Activated CD4-positive, alpha-beta memory T cell treated with anti-CD3 and anti-CD28 coated beads for 36 hours (primary cell): ENCODE results near the gene PACS1. TPM values are rescaled to one million over a fixed set of nuclear protein-coding genes. Genes with fewer than 3 reads are reported as not detected.
A peak's percentile ranks its signal among the peaks of the same experiment; 100 is the strongest.
"Not testable (repeated sequence)": the region's sequence is repeated elsewhere in the genome, so short reads cannot be mapped to it uniquely, and the experiment has no call there.

Experiments used
- CTCF ChIA-PET: fragments of 350-600 bp; sonication (Branson Sonifier 250); formaldehyde crosslinking; loops from one replicate; lab custom pipeline; 2021; ENCODE audit warnings: antibody characterized with exemption, inconsistent platforms; lab: Charles Lee
- POLR2A ChIA-PET: fragments of 350-600 bp; sonication (Branson Sonifier 250); formaldehyde crosslinking; loops from one replicate; lab custom pipeline; 2021; ENCODE audit warnings: antibody characterized with exemption; lab: Charles Lee
- DNase-seq: peaks from one replicate; pipeline ENCODE4 v3.0.0-alpha.2; 2020
- H3K27ac Mint-ChIP-seq: one replicate; pipeline ENCODE4 v1.8.0; 2021; ENCODE audit warnings: mixed read lengths
- H3K27me3 Mint-ChIP-seq: one replicate; pipeline ENCODE4 v1.8.0; 2021; ENCODE audit warnings: mixed read lengths
- H3K36me3 Mint-ChIP-seq: one replicate; pipeline ENCODE4 v1.8.0; 2021; ENCODE audit warnings: mixed read lengths
- H3K4me1 Mint-ChIP-seq: one replicate; pipeline ENCODE4 v1.8.0; 2021; ENCODE audit warnings: low read depth, mixed read lengths
- H3K4me3 Mint-ChIP-seq: one replicate; pipeline ENCODE4 v1.8.0; 2021; ENCODE audit warnings: mild to moderate bottlenecking, mixed read lengths
- H3K9me3 Mint-ChIP-seq: one replicate; pipeline ENCODE4 v1.8.0; 2021; ENCODE audit warnings: mixed read lengths
- intact Hi-C: fragments of 100-400 bp; cut with micrococcal nuclease; formaldehyde crosslinking; loops from one replicate; pipeline ENCODE4 v1.15.1; 2023
- total RNA-seq, 2 experiments: library from RNA; stranded (reverse); gene quantifications; one replicate each; pipeline ENCODE4 v1.2.3, GENCODE V29; 2021

PACS1 gene
- total RNA-seq, 2 experiments from 2014 or later, result 82.0 to 84.1 TPM

GRCh38 chr11:66248903-66249302 lies 178.8 kb downstream of the PACS1 start:
- CTCF ChIA-PET, result no interaction called here
- POLR2A ChIA-PET, result no interaction called here
- Mint-ChIP-seq H3K9me3 (no peaks in the 10 kb centered on the region), H3K27me3 (no peaks in the 10 kb centered on the region), H3K4me3 (no peak overlapping the region), H3K27ac (no peak overlapping the region), H3K36me3 (peaks cover 8% of the 10 kb centered on the region), H3K4me1 (no peaks in the 10 kb centered on the region)
- no peak for DNase-seq
- intact Hi-C loops, result no loop called here

DNA sequence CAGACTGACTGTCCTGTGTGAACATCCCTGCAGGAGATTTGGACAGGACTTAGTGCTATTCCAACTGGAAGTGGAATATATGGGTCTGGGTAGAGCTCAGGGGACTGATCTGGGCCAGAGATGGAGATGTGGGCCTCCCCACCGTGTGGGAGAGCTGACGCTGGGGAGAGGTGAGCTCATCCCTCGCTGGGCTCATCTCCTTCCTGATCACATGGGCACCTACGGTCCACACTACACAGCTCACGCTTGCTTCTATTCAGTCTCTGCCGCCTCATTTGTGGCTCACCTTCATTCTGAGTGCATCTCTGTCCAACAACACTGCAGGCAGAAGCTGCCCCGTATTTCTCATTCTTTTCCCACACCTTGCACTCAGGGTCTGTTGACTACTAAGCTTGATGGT lies 181.7 kb downstream of the PACS1 start:
- H3K27ac Mint-ChIP-seq, result no peak overlapping the region

GRCh38 chr11:66253081-66253480 lies 183.0 kb downstream of the PACS1 start:
- H3K27me3 Mint-ChIP-seq, POLR2A ChIA-PET, H3K9me3 Mint-ChIP-seq, CTCF ChIA-PET, H3K27ac Mint-ChIP-seq, intact Hi-C loops, H3K4me3 Mint-ChIP-seq, H3K36me3 Mint-ChIP-seq, DNase-seq: not testable (repeated sequence)
- peaks cover 13% of the 10 kb centered on the region for H3K4me1 Mint-ChIP-seq

More for the DNA sequence above, 181.7 kb downstream of the PACS1 start:
- ChIA-PET CTCF (interaction anchor here (0.5 kb wide), 1 partner anchor 170 kb away, joined by 3 read pairs; no protein-coding TSS in a partner anchor), POLR2A (interaction anchor here (0.6 kb wide), 2 partner anchors 11 to 14 kb away, joined by 3 read pairs; no protein-coding TSS in a partner anchor)
- H3K4me1 Mint-ChIP-seq, result peaks cover 11% of the 10 kb centered on the region
- intact Hi-C loops, result no loop called here
- no peak for DNase-seq
- no peaks in the 10 kb centered on the region for H3K9me3 Mint-ChIP-seq
- H3K27me3 Mint-ChIP-seq, result no peaks in the 10 kb centered on the region
- H3K36me3 Mint-ChIP-seq, result peaks cover 2% of the 10 kb centered on the region
- H3K4me3 Mint-ChIP-seq, result no peak overlapping the region

DNA sequence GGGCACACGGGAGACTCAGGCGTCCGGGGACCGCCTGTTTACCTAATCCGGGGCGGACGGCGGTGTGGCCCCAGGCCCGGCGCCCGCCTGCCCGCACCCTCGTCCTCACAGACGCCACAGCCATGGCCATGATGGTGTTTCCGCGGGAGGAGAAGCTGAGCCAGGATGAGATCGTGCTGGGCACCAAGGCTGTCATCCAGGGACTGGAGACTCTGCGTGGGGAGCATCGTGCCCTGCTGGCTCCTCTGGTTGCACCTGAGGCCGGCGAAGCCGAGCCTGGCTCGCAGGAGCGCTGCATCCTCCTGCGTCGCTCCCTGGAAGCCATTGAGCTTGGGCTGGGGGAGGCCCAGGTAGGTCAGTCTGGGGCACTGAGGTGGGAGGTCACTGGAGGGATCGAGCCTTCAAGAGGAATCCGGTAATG lies 188.4 kb downstream of the PACS1 start:
- H3K4me3 Mint-ChIP-seq, result peak overlapping the region; percentile 96
- no peak for DNase-seq
- no peaks in the 10 kb centered on the region for H3K27me3 Mint-ChIP-seq
- intact Hi-C loops, result no loop called here
- peak overlapping the region; percentile 70 for H3K27ac Mint-ChIP-seq
- POLR2A ChIA-PET, result interaction anchor here (1.0 kb wide), 1 partner anchor 33 kb away, joined by 3 read pairs; the partner anchor contains the start of gene TMEM151A
- no peaks in the 10 kb centered on the region for H3K9me3 Mint-ChIP-seq
- peaks cover 31% of the 10 kb centered on the region for H3K4me1 Mint-ChIP-seq
- CTCF ChIA-PET, result interaction anchor here (0.6 to 1.8 kb wide), 4 partner anchors 24 to 374 kb away, joined by 3 to 5 read pairs (median 3); no protein-coding TSS in a partner anchor
- H3K36me3 Mint-ChIP-seq, result peaks cover 20% of the 10 kb centered on the region

GRCh38 chr11:66259225-66259624 lies 189.2 kb downstream of the PACS1 start:
- ChIA-PET POLR2A (interaction anchor here (1.0 kb wide), 1 partner anchor 32 kb away, joined by 3 read pairs; the partner anchor contains the start of gene TMEM151A), CTCF (interaction anchor here (1.0 to 1.8 kb wide), 4 partner anchors 18 to 375 kb away, joined by 3 to 5 read pairs (median 4); no protein-coding TSS in a partner anchor)
- intact Hi-C loops, result no loop called here
- no peak overlapping the region for H3K27ac Mint-ChIP-seq
- H3K36me3 Mint-ChIP-seq, result peaks cover 20% of the 10 kb centered on the region
- DNase-seq, result no peak
- no peaks in the 10 kb centered on the region for H3K27me3 Mint-ChIP-seq
- H3K9me3 Mint-ChIP-seq, result no peaks in the 10 kb centered on the region
- peak overlapping the region; percentile 96 for H3K4me3 Mint-ChIP-seq
- peaks cover 31% of the 10 kb centered on the region for H3K4me1 Mint-ChIP-seq

DNA sequence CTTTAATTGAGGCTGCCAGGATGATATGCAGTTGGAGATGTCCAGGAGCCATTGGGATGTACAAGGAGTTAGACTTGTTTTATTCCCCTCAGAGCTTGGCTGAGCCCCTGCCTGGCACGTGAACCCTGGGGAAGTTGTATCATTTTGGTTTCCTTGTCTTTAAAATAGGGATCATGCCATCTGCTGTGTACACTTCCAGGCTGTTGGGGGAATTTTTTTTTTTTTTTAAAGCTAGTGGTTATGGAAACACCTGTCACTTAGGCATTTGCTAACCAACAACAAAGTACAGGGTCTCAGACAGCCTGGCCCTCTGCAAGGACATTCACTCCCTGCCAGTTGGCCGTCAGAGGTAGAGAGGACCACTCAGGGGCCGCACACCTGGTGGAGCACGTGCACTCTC lies 189.9 kb downstream of the PACS1 start:
- ChIA-PET POLR2A (interaction anchor here (0.7 kb wide), 1 partner anchor 38 kb away, joined by 5 read pairs; no protein-coding TSS in a partner anchor), CTCF (interaction anchor here (0.6 to 1.8 kb wide), 4 partner anchors 17 to 85 kb away, joined by 3 to 5 read pairs (median 4); partner anchors contain the start of gene BRMS1)
- intact Hi-C loops, result no loop called here
- Mint-ChIP-seq H3K36me3 (peaks cover 20% of the 10 kb centered on the region), H3K27me3 (no peaks in the 10 kb centered on the region), H3K4me1 (peaks cover 31% of the 10 kb centered on the region), H3K4me3 (no peak overlapping the region), H3K27ac (no peak overlapping the region), H3K9me3 (no peaks in the 10 kb centered on the region)
- DNase-seq, result no peak

GRCh38 chr11:66261578-66261977 lies 191.5 kb downstream of the PACS1 start:
- Mint-ChIP-seq H3K36me3 (peaks cover 21% of the 10 kb centered on the region), H3K9me3 (no peaks in the 10 kb centered on the region), H3K27me3 (no peaks in the 10 kb centered on the region), H3K4me3 (no peak overlapping the region), H3K4me1 (peaks cover 22% of the 10 kb centered on the region), H3K27ac (no peak overlapping the region)
- DNase-seq, result no peak
- ChIA-PET POLR2A (no interaction called here), CTCF (no interaction called here)
- intact Hi-C loops, result no loop called here

- Mint-ChIP-seq H3K27ac (no peak overlapping the region), H3K4me1 (peaks cover 22% of the 10 kb centered on the region), H3K27me3 (no peaks in the 10 kb centered on the region), H3K9me3 (no peaks in the 10 kb centered on the region), H3K4me3 (no peak overlapping the region), H3K36me3 (peaks cover 24% of the 10 kb centered on the region)
- no peak for DNase-seq
- intact Hi-C loops, result no loop called here
- ChIA-PET CTCF (interaction anchor here (0.6 kb wide), 1 partner anchor 167 kb away, joined by 5 read pairs; no protein-coding TSS in a partner anchor), POLR2A (no interaction called here)
Measured at GRCh38 chr11:66262191-66262590, 192.1 kb downstream of the PACS1 start.

DNA sequence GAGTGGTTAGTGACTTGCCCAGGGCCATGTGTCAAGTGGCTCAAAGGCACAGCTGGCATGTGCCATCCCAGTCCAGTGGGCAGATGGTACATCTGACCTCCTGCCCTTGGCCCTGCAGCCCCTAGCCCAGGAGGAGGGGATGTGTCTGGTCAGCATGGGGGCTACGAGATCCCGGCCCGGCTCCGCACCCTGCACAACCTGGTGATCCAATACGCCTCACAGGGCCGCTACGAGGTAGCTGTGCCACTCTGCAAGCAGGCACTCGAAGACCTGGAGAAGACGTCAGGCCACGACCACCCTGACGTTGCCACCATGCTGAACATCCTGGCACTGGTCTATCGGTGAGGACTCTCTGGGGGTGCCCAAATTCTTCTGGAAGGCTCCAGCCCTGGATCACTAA lies 192.6 kb downstream of the PACS1 start:
- H3K4me1 Mint-ChIP-seq, result peaks cover 25% of the 10 kb centered on the region
- POLR2A ChIA-PET, result interaction anchor here (1.4 kb wide), 1 partner anchor 10 kb away, joined by 3 read pairs; no protein-coding TSS in a partner anchor
- CTCF ChIA-PET, result interaction anchor here (0.6 to 1.1 kb wide), 2 partner anchors 41 to 167 kb away, joined by 4 to 5 read pairs; no protein-coding TSS in a partner anchor
- H3K36me3 Mint-ChIP-seq, result peaks cover 25% of the 10 kb centered on the region
- no peak overlapping the region for H3K4me3 Mint-ChIP-seq
- H3K9me3 Mint-ChIP-seq, result no peaks in the 10 kb centered on the region
- H3K27ac Mint-ChIP-seq, result no peak overlapping the region
- intact Hi-C loops, result no loop called here
- H3K27me3 Mint-ChIP-seq, result no peaks in the 10 kb centered on the region
- DNase-seq, result no peak

DNA sequence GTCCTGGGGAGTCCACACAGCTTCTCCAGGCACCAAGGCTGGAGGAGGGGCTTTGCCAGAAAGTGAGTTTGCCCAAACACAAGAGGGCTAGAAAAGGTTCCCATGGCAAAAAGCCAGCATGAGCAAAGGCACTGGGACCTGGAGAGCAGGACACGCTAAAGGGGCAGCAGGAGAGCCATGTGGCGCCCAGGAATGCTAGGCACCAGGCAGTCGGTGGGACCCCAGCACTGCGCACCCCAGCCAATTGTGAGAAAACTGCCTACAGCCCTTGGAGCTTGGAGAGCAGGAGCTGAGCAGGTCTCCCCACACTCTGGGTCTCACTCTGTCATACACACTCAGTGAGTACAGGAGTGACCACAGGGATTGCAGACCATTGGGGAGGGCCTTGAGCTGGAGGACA lies 193.2 kb downstream of the PACS1 start:
- intact Hi-C loops, result no loop called here
- peaks cover 25% of the 10 kb centered on the region for H3K36me3 Mint-ChIP-seq
- no peak overlapping the region for H3K4me3 Mint-ChIP-seq
- CTCF ChIA-PET, result interaction anchor here (0.6 to 1.1 kb wide), 3 partner anchors 26 to 527 kb away, joined by 3 to 4 read pairs (median 3); partner anchors contain the start of gene YIF1A
- H3K27me3 Mint-ChIP-seq, result no peaks in the 10 kb centered on the region
- no peaks in the 10 kb centered on the region for H3K9me3 Mint-ChIP-seq
- H3K4me1 Mint-ChIP-seq, result peaks cover 31% of the 10 kb centered on the region
- H3K27ac Mint-ChIP-seq, result no peak overlapping the region
- POLR2A ChIA-PET, result interaction anchor here (1.4 kb wide), 1 partner anchor 11 kb away, joined by 3 read pairs; no protein-coding TSS in a partner anchor
- no peak for DNase-seq

DNA sequence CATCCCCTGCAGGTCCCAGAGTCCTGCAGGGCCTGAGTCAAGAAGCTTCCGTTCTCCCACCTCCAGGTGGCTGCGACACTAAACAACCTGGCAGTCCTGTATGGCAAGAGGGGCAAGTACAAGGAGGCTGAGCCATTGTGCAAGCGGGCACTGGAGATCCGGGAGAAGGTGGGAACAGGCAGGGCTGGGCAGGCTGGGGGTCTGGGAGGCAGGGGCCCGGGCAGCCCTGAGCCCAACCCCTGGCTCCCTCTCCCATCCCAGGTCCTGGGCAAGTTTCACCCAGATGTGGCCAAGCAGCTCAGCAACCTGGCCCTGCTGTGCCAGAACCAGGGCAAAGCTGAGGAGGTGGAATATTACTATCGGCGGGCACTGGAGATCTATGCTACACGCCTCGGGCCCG lies 193.7 kb downstream of the PACS1 start:
- DNase-seq, result no peak
- ChIA-PET CTCF (interaction anchor here (0.6 to 1.1 kb wide), 3 partner anchors 25 to 527 kb away, joined by 3 to 4 read pairs (median 3); partner anchors contain the start of gene YIF1A), POLR2A (interaction anchor here (1.4 kb wide), 1 partner anchor 12 kb away, joined by 3 read pairs; no protein-coding TSS in a partner anchor)
- Mint-ChIP-seq H3K4me1 (peaks cover 27% of the 10 kb centered on the region), H3K27ac (no peak overlapping the region), H3K9me3 (no peaks in the 10 kb centered on the region), H3K27me3 (no peaks in the 10 kb centered on the region), H3K36me3 (peaks cover 25% of the 10 kb centered on the region), H3K4me3 (no peak overlapping the region)
- intact Hi-C loops, result no loop called here

GRCh38 chr11:66264383-66264782 lies 194.3 kb downstream of the PACS1 start:
- Mint-ChIP-seq H3K4me1 (peaks cover 23% of the 10 kb centered on the region), H3K27me3 (no peaks in the 10 kb centered on the region), H3K4me3 (no peak overlapping the region), H3K27ac (no peak overlapping the region), H3K9me3 (no peaks in the 10 kb centered on the region), H3K36me3 (peaks cover 24% of the 10 kb centered on the region)
- CTCF ChIA-PET, result interaction anchor here (1.1 kb wide), 1 partner anchor 24 kb away, joined by 3 read pairs; the partner anchor contains the start of gene YIF1A
- intact Hi-C loops, result no loop called here
- POLR2A ChIA-PET, result no interaction called here
- no peak for DNase-seq
